HepG2 (cell line): ENCODE results near the gene ENTPD5. TPM values are rescaled to one million over a fixed set of nuclear protein-coding genes. Genes with fewer than 3 reads are reported as not detected.

Experiments used
- AGO1 ChIP-seq: fragments of 200-400 bp; formaldehyde crosslinking; IDR thresholded peaks from 2 replicates; pipeline ENCODE4 v1.6.1; 2017; ENCODE audit warnings: mild to moderate bottlenecking, low read depth, low read length, moderate library complexity; ENCODE audit not compliant: poor library complexity, severe bottlenecking
- AGO2 ChIP-seq: fragments of 200-400 bp; formaldehyde crosslinking; optimal IDR thresholded peaks from 2 replicates; pipeline ENCODE3; 2017; ENCODE audit warnings: mild to moderate bottlenecking, low read depth, low read length, moderate library complexity
- ARNT2 ChIP-seq: sonication (generic); formaldehyde crosslinking; IDR thresholded peaks from 2 replicates; pipeline ENCODE4 v1.8.0; 2022; ENCODE audit warnings: mild to moderate bottlenecking, low read depth, missing genetic modification reagents, moderate library complexity
- CEBPG ChIP-seq: IDR thresholded peaks from 2 replicates; pipeline ENCODE4 v1.6.1; 2016
- HDAC6 ChIP-seq: fragments of 200-600 bp; sonication (generic); IDR thresholded peaks from 2 replicates; pipeline ENCODE4 v1.7.0; 2017; ENCODE audit warnings: mild to moderate bottlenecking, antibody characterized with exemption, low read length, low read depth
- KAT7 ChIP-seq: IDR thresholded peaks from 2 replicates; pipeline ENCODE4 v1.6.1; 2018; ENCODE audit warnings: borderline replicate concordance, missing compliant biosample characterization
- NFE2L2 ChIP-seq: fragments of 150-350 bp; IDR thresholded peaks from 2 replicates; pipeline ENCODE4 v1.6.1; 2014; ENCODE audit warnings: low read length
- NFIB ChIP-seq: sonication (generic); formaldehyde crosslinking; IDR thresholded peaks from 2 replicates; pipeline ENCODE4 v1.9.0; 2021; ENCODE audit warnings: missing genetic modification reagents, mild to moderate bottlenecking, borderline replicate concordance
- PAWR ChIP-seq: sonication (generic); formaldehyde crosslinking; IDR thresholded peaks from 2 replicates; pipeline ENCODE4 v1.4.0; 2020; ENCODE audit warnings: missing genetic modification reagents, mild to moderate bottlenecking, borderline replicate concordance
- SKI ChIP-seq: fragments of 450-650 bp; IDR thresholded peaks from one replicate; pipeline ENCODE4 v1.6.1; 2018; ENCODE audit warnings: mild to moderate bottlenecking; ENCODE audit not compliant: partially characterized antibody
- SUZ12 ChIP-seq: fragments of 150-350 bp; IDR thresholded peaks from 2 replicates; pipeline ENCODE4 v1.6.1; 2014; ENCODE audit warnings: low read depth, low read length
- ZFAT ChIP-seq: sonication (generic); formaldehyde crosslinking; conservative IDR thresholded peaks from 2 replicates; pipeline ENCODE4 v1.8.1; 2023; ENCODE audit warnings: missing genetic modification reagents, inconsistent platforms
- ZFP36L2 ChIP-seq: sonication (generic); formaldehyde crosslinking; IDR thresholded peaks from 2 replicates; pipeline ENCODE4 v1.4.0; 2020; ENCODE audit warnings: missing genetic modification reagents
- ZMYM3 ChIP-seq: sonication (generic); formaldehyde crosslinking; IDR thresholded peaks from 2 replicates; pipeline ENCODE4 v1.5.1; 2020; ENCODE audit warnings: mild to moderate bottlenecking, missing genetic modification reagents
- ZNF121 ChIP-seq: sonication (generic); formaldehyde crosslinking; IDR thresholded peaks from 2 replicates; pipeline ENCODE4 v1.5.0; 2020; ENCODE audit warnings: mild to moderate bottlenecking, missing genetic modification reagents
- ZNF180 ChIP-seq: sonication (generic); formaldehyde crosslinking; IDR thresholded peaks from 2 replicates; pipeline ENCODE4 v1.4.0; 2020; ENCODE audit warnings: low read depth, missing genetic modification reagents, borderline replicate concordance
- ZNF235 ChIP-seq: sonication (generic); formaldehyde crosslinking; IDR thresholded peaks from 2 replicates; pipeline ENCODE4 v1.8.1; 2023; ENCODE audit warnings: mild to moderate bottlenecking, missing genetic modification reagents, borderline replicate concordance
- ZNF577 ChIP-seq: sonication (generic); formaldehyde crosslinking; IDR thresholded peaks from 2 replicates; pipeline ENCODE4 v1.4.0; 2020; ENCODE audit warnings: mild to moderate bottlenecking, low read depth, missing genetic modification reagents, borderline replicate concordance
- polyA plus RNA-seq, 8 experiments: library from polyadenylated mRNA; depleted of rRNA in 3 of 8; stranded (reverse) in 7 of 8; unstranded in 1 of 8; fragments of >200 nt; fragmentation: Illumina TruSeq in 4 of 8; extraction: Trizol in 4 of 8; gene quantifications; 2 replicates each; pipeline versions ENCODE4 v1.2.1 to v1.2.3, GENCODE V29; 2011 to 2016; ENCODE audit warnings: low read depth in 4 of 8, missing spikeins in 1 of 8, mixed read lengths in 1 of 8; ENCODE audit not compliant: insufficient read depth in 1 of 8
- total RNA-seq, 5 experiments: library from RNA; depleted of rRNA; stranded (reverse); fragments of >200 nt; fragmentation: Illumina TruSeq; extraction: Trizol; gene quantifications; 2 replicates each; pipeline ENCODE4 v1.2.3, GENCODE V29; 2016; ENCODE audit warnings: low read depth in 1 of 5
- TF ChIP-seq, protein P1 (sequence below): IDR thresholded peaks from 2 replicates; pipeline ENCODE4 v1.6.1; 2016; ENCODE audit warnings: low read depth, missing genetic modification reagents, missing compliant biosample characterization
- TF ChIP-seq, protein P2 (sequence below): sonication (generic); formaldehyde crosslinking; IDR thresholded peaks from 2 replicates; pipeline ENCODE4 v1.4.0; 2020; ENCODE audit warnings: missing genetic modification reagents, borderline replicate concordance
- TF ChIP-seq, protein P3 (sequence below): sonication (generic); formaldehyde crosslinking; IDR thresholded peaks from 2 replicates; pipeline ENCODE4 v1.4.0; 2020; ENCODE audit warnings: missing genetic modification reagents, mild to moderate bottlenecking, borderline replicate concordance

The ENTPD5 gene
- total and polyA plus RNA-seq, 2 of the 13 experiments (the other 11 are each of a cell fraction or from before 2014, with no cell fraction given) = 33.8 to 43.3 TPM

DNA sequence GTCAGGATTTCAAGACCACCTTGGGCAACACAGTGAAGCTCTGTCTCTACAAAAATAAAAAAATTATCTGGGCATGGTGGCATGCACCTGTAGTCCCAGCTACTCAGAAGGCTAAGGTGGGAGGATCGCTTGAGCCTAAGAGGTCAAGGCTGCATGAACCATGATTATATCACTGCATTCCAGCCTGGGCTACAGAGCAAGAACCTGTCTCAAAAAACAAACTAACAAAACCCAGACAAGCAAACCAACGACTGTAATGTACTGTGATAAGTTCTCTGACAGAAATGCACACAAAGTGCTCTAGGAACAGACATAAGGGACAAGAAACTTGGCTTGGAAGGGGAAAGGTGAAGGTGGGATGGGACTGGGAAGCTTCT lies 22.4 kb downstream of the ENTPD5 start (continued):
- TF ChIP-seq, protein P1, sequence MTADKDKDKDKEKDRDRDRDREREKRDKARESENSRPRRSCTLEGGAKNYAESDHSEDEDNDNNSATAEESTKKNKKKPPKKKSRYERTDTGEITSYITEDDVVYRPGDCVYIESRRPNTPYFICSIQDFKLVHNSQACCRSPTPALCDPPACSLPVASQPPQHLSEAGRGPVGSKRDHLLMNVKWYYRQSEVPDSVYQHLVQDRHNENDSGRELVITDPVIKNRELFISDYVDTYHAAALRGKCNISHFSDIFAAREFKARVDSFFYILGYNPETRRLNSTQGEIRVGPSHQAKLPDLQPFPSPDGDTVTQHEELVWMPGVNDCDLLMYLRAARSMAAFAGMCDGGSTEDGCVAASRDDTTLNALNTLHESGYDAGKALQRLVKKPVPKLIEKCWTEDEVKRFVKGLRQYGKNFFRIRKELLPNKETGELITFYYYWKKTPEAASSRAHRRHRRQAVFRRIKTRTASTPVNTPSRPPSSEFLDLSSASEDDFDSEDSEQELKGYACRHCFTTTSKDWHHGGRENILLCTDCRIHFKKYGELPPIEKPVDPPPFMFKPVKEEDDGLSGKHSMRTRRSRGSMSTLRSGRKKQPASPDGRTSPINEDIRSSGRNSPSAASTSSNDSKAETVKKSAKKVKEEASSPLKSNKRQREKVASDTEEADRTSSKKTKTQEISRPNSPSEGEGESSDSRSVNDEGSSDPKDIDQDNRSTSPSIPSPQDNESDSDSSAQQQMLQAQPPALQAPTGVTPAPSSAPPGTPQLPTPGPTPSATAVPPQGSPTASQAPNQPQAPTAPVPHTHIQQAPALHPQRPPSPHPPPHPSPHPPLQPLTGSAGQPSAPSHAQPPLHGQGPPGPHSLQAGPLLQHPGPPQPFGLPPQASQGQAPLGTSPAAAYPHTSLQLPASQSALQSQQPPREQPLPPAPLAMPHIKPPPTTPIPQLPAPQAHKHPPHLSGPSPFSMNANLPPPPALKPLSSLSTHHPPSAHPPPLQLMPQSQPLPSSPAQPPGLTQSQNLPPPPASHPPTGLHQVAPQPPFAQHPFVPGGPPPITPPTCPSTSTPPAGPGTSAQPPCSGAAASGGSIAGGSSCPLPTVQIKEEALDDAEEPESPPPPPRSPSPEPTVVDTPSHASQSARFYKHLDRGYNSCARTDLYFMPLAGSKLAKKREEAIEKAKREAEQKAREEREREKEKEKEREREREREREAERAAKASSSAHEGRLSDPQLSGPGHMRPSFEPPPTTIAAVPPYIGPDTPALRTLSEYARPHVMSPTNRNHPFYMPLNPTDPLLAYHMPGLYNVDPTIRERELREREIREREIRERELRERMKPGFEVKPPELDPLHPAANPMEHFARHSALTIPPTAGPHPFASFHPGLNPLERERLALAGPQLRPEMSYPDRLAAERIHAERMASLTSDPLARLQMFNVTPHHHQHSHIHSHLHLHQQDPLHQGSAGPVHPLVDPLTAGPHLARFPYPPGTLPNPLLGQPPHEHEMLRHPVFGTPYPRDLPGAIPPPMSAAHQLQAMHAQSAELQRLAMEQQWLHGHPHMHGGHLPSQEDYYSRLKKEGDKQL = 0 out of 2 replicates have a peak, but pooled peaks have one; percentile 39
- TF ChIP-seq ZNF577 (CRISPR knock-in tag) (no peak), ZFAT (CRISPR knock-in tag) (no peak), PAWR (CRISPR knock-in tag) (no peak), AGO1 (no peak), ZNF121 (no peak), KAT7 (CRISPR knock-in tag) (no peak), ZMYM3 (0 out of 2 replicates have a peak, but pooled peaks have one; percentile 27), HDAC6 (no peak), NFIB (CRISPR knock-in tag) (no peak), AGO2 (no peak), SKI (no peak), ZNF235 (no peak), SUZ12 (no peak), CEBPG (CRISPR knock-in tag) (peak; percentile 42; the same call in 1 of the 2 replicates), NFE2L2 (no peak), ZNF180 (CRISPR knock-in tag) (no peak), ZFP36L2 (no peak), ARNT2 (CRISPR knock-in tag) (no peak)
- TF ChIP-seq, protein P2, sequence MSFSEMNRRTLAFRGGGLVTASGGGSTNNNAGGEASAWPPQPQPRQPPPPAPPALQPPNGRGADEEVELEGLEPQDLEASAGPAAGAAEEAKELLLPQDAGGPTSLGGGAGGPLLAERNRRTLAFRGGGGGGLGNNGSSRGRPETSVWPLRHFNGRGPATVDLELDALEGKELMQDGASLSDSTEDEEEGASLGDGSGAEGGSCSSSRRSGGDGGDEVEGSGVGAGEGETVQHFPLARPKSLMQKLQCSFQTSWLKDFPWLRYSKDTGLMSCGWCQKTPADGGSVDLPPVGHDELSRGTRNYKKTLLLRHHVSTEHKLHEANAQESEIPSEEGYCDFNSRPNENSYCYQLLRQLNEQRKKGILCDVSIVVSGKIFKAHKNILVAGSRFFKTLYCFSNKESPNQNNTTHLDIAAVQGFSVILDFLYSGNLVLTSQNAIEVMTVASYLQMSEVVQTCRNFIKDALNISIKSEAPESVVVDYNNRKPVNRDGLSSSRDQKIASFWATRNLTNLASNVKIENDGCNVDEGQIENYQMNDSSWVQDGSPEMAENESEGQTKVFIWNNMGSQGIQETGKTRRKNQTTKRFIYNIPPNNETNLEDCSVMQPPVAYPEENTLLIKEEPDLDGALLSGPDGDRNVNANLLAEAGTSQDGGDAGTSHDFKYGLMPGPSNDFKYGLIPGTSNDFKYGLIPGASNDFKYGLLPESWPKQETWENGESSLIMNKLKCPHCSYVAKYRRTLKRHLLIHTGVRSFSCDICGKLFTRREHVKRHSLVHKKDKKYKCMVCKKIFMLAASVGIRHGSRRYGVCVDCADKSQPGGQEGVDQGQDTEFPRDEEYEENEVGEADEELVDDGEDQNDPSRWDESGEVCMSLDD (CRISPR knock-in tag) = no peak
- TF ChIP-seq, protein P3, sequence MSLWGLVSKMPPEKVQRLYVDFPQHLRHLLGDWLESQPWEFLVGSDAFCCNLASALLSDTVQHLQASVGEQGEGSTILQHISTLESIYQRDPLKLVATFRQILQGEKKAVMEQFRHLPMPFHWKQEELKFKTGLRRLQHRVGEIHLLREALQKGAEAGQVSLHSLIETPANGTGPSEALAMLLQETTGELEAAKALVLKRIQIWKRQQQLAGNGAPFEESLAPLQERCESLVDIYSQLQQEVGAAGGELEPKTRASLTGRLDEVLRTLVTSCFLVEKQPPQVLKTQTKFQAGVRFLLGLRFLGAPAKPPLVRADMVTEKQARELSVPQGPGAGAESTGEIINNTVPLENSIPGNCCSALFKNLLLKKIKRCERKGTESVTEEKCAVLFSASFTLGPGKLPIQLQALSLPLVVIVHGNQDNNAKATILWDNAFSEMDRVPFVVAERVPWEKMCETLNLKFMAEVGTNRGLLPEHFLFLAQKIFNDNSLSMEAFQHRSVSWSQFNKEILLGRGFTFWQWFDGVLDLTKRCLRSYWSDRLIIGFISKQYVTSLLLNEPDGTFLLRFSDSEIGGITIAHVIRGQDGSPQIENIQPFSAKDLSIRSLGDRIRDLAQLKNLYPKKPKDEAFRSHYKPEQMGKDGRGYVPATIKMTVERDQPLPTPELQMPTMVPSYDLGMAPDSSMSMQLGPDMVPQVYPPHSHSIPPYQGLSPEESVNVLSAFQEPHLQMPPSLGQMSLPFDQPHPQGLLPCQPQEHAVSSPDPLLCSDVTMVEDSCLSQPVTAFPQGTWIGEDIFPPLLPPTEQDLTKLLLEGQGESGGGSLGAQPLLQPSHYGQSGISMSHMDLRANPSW (CRISPR knock-in tag) = no peak
